Ishikawa (cell line): ENCODE measurements around the gene MYH13.

Experiments
- CEBPB ChIP-seq: IDR thresholded peaks from 2 replicates; pipeline ENCODE4 v1.6.1; 2012
- CREB1 ChIP-seq: IDR thresholded peaks from 2 replicates; pipeline ENCODE4 v1.6.1; 2012; ENCODE audit warnings: low read depth
- EGR1 ChIP-seq: IDR thresholded peaks from 2 replicates; pipeline ENCODE4 v1.6.1; 2012
- EP300 ChIP-seq: IDR thresholded peaks from 2 replicates; pipeline ENCODE4 v1.6.1; 2012; ENCODE audit warnings: borderline replicate concordance
- FOXM1 ChIP-seq: IDR thresholded peaks from 2 replicates; pipeline ENCODE4 v1.6.1; 2012; ENCODE audit warnings: low read depth, borderline replicate concordance
- NFIC ChIP-seq: IDR thresholded peaks from 2 replicates; pipeline ENCODE4 v1.6.1; 2012
- RAD21 ChIP-seq: IDR thresholded peaks from 2 replicates; pipeline ENCODE4 v1.6.1; 2012; ENCODE audit warnings: low read depth
- TAF1 ChIP-seq: IDR thresholded peaks from 2 replicates; pipeline ENCODE4 v1.6.1; 2012; ENCODE audit warnings: low read depth, mild to moderate bottlenecking
- TCF12 ChIP-seq: IDR thresholded peaks from 2 replicates; pipeline ENCODE4 v1.6.1; 2012; ENCODE audit warnings: low read depth
- TEAD4 ChIP-seq: IDR thresholded peaks from 2 replicates; pipeline ENCODE4 v1.6.1; 2012
- YY1 ChIP-seq: IDR thresholded peaks from 2 replicates; pipeline ENCODE4 v1.6.1; 2012; ENCODE audit warnings: low read depth
- ZBTB7A ChIP-seq: IDR thresholded peaks from 2 replicates; pipeline ENCODE4 v1.6.1; 2012; ENCODE audit warnings: low read depth
- TF ChIP-seq, protein P1 (sequence below): IDR thresholded peaks from 2 replicates; pipeline ENCODE4 v1.6.1; 2012; ENCODE audit warnings: low read depth, mild to moderate bottlenecking
- TF ChIP-seq, protein P2 (sequence below): IDR thresholded peaks from 2 replicates; pipeline ENCODE4 v1.6.1; 2012
- TF ChIP-seq, protein P3 (sequence below): IDR thresholded peaks from 2 replicates; pipeline ENCODE4 v1.6.1; 2012

MYH13 gene

GRCh38 chr17:10286324-10286723, 86.5 kb downstream of the MYH13 start:
- TF ChIP-seq, protein P1, sequence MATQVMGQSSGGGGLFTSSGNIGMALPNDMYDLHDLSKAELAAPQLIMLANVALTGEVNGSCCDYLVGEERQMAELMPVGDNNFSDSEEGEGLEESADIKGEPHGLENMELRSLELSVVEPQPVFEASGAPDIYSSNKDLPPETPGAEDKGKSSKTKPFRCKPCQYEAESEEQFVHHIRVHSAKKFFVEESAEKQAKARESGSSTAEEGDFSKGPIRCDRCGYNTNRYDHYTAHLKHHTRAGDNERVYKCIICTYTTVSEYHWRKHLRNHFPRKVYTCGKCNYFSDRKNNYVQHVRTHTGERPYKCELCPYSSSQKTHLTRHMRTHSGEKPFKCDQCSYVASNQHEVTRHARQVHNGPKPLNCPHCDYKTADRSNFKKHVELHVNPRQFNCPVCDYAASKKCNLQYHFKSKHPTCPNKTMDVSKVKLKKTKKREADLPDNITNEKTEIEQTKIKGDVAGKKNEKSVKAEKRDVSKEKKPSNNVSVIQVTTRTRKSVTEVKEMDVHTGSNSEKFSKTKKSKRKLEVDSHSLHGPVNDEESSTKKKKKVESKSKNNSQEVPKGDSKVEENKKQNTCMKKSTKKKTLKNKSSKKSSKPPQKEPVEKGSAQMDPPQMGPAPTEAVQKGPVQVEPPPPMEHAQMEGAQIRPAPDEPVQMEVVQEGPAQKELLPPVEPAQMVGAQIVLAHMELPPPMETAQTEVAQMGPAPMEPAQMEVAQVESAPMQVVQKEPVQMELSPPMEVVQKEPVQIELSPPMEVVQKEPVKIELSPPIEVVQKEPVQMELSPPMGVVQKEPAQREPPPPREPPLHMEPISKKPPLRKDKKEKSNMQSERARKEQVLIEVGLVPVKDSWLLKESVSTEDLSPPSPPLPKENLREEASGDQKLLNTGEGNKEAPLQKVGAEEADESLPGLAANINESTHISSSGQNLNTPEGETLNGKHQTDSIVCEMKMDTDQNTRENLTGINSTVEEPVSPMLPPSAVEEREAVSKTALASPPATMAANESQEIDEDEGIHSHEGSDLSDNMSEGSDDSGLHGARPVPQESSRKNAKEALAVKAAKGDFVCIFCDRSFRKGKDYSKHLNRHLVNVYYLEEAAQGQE: no peak
- TF ChIP-seq, protein P2, sequence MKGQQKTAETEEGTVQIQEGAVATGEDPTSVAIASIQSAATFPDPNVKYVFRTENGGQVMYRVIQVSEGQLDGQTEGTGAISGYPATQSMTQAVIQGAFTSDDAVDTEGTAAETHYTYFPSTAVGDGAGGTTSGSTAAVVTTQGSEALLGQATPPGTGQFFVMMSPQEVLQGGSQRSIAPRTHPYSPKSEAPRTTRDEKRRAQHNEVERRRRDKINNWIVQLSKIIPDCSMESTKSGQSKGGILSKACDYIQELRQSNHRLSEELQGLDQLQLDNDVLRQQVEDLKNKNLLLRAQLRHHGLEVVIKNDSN: no peak
- TF ChIP-seq CREB1 (no peak), EP300 (no peak), FOXM1 (no peak), ZBTB7A (no peak), TEAD4 (no peak), CEBPB (no peak), NFIC (no peak), YY1 (no peak), TCF12 (no peak), RAD21 (no peak)
- TF ChIP-seq, protein P3, sequence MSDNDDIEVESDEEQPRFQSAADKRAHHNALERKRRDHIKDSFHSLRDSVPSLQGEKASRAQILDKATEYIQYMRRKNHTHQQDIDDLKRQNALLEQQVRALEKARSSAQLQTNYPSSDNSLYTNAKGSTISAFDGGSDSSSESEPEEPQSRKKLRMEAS: no peak

DNA sequence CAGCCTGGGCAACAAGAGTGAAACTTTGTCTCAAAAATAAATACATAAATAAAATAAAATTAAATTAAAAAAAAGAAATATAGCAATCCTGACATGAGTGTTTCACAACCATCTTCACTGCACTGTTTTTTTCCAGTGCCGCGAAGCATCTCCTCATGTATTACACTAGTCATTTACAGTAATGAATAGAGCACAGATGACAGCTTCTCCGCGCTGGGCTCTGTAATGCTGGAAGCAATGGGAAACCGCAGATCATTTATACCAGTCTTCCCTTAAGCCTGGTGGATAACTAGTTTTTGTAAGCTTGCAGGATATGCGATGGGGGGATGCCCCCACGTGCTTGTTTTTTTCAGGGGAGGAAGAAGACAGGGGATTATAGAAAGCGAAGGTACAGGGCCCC, 86.9 kb downstream of the MYH13 start:
- no peak for TF ChIP-seq EGR1

DNA sequence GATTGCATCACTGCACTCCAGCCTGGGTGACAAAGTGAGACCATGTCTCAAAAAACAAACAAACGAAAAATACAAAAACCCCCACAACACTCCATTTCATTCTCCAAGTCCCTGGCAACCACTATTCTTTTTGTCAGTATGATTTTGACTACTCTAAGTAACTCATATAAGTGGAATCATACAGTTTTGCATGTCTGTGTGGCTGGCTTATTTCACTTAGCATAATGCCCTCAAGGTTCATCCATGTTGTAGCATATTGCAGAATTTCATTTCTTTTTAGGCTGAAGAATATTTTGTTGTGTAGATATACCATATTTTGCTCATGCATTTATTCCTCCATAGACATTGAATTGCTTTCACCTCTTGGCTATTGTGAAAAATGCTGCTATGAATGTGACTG, 92.7 kb downstream of the MYH13 start:
- TF ChIP-seq CEBPB (no peak), NFIC (no peak), TCF12 (no peak), YY1 (no peak), TAF1 (no peak), EP300 (no peak), EGR1 (no peak), RAD21 (no peak), CREB1 (no peak), FOXM1 (no peak), ZBTB7A (no peak), TEAD4 (no peak)
- TF ChIP-seq, protein P2: no peak
- TF ChIP-seq, protein P1: no peak
- TF ChIP-seq, protein P3: no peak

- no peak for TF ChIP-seq TCF12
- TF ChIP-seq YY1: no peak
These were observed 94.6 kb downstream of the MYH13 start for GRCh38 chr17:10278218-10278617.

DNA sequence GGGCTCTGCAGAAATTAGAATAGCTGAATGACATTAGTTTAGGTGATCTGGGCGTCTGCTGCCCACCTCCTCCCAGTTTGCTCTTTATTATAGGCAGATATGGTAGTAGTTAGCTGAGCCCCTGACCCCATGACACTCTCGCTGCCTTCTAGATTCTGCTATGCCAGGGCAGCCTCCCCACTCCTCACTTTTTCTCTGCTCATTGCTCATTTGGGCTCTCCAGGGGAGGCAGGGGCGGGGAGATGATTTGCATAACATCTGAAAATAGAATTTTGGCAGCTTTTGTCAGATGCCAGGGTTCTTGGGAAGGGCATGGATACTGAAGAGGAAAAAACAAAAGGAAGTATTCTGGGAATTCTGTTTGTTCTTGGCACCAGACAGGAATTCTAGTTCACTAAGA, 96.4 kb downstream of the MYH13 start:
- TF ChIP-seq TCF12 (no peak), TAF1 (no peak)
- TF ChIP-seq, protein P1: no peak

- no peak for TF ChIP-seq EP300
- no peak for TF ChIP-seq YY1
- TF ChIP-seq, protein P1: no peak
- no peak for TF ChIP-seq ZBTB7A
- no peak for TF ChIP-seq CEBPB
- TF ChIP-seq FOXM1: no peak
- no peak for TF ChIP-seq CREB1
- TF ChIP-seq, protein P3: no peak
- TF ChIP-seq, protein P2: no peak
- TF ChIP-seq NFIC: no peak
- TF ChIP-seq TEAD4: no peak
- TF ChIP-seq TCF12: no peak
- no peak for TF ChIP-seq RAD21
- TF ChIP-seq EGR1: no peak
These were observed 97.4 kb downstream of the MYH13 start for GRCh38 chr17:10275418-10275817.
